Breast epithelium (tissue), 4 donors: Measurements from ENCODE around the gene ID1. TPM values are rescaled to one million over a fixed set of nuclear protein-coding genes. Genes with fewer than 3 reads are reported as not detected.

Experiments used
- DNase-seq, 2 donors: peaks; one replicate each; pipeline ENCODE4 v3.0.0-alpha.2; 2019; ENCODE audit warnings: low spot score in 2 of 2
- H3K27ac ChIP-seq, 2 donors: fragments of 200-600 bp; sonication (generic) in 1 of 2; one replicate each; pipeline ENCODE4 v1.5.1; 2016 to 2019; ENCODE audit warnings: mild to moderate bottlenecking in 1 of 2
- H3K27me3 ChIP-seq, 2 donors: fragments of 200-600 bp; sonication (generic) in 1 of 2; one replicate each; pipeline versions ENCODE4 v1.5.1 to v1.6.0; 2017 to 2019; ENCODE audit warnings: control low read depth in 1 of 2, mild to moderate bottlenecking in 1 of 2
- H3K36me3 ChIP-seq: fragments of 200-600 bp; one replicate; pipeline ENCODE4 v1.5.1; 2019
- H3K4me1 ChIP-seq, 2 donors: fragments of 200-600 bp; sonication (generic); one replicate each; pipeline ENCODE4 v1.5.1; 2016 to 2019; ENCODE audit warnings: control low read depth in 1 of 2
- H3K4me3 ChIP-seq, 3 donors: fragments of 200-600 bp; sonication (generic); 1 replicate in 2 of 3; 2 replicates in 1 of 3; pipeline ENCODE4 v1.5.1; 2016 to 2019; ENCODE audit warnings: mild to moderate bottlenecking in 3 of 3, moderate library complexity in 2 of 3
- H3K9me3 ChIP-seq, 2 donors: fragments of 200-600 bp; sonication (generic) in 1 of 2; one replicate each; pipeline ENCODE4 v1.5.1; 2016 to 2019; ENCODE audit warnings: control low read depth in 1 of 2
- POLR2A ChIP-seq: fragments of 450-650 bp; IDR thresholded peaks from one replicate; pipeline ENCODE4 v1.6.1; 2016; ENCODE audit warnings: antibody characterized with exemption, mild to moderate bottlenecking, moderate library complexity
- POLR2AphosphoS5 ChIP-seq, 3 donors: sonication (generic); formaldehyde crosslinking; IDR thresholded peaks; one replicate each; pipeline ENCODE4 v1.6.1; 2017; ENCODE audit warnings: antibody characterized with exemption in 3 of 3
- intact Hi-C: fragments of 100-400 bp; cut with DNase I; formaldehyde crosslinking; loops from one replicate; pipeline ENCODE4 v1.15.1; 2023; ENCODE audit warnings: low total_unique reads
- total RNA-seq, 3 donors: library from RNA; depleted of rRNA; stranded (reverse); fragments of >200 nt; gene quantifications; one replicate each; pipeline ENCODE4 v1.1.0, GENCODE V29; 2016
- TF ChIP-seq, protein P1 (sequence below), 3 donors: fragments of 450-650 bp; IDR thresholded peaks; one replicate each; pipeline ENCODE4 v1.5.1; 2016 to 2017; ENCODE audit warnings: antibody characterized with exemption in 3 of 3, mild to moderate bottlenecking in 3 of 3, moderate library complexity in 3 of 3

Gene ID1
- total RNA-seq, 3 donors from 2014 or later, result 156 to 407 (median 270) TPM

DNA sequence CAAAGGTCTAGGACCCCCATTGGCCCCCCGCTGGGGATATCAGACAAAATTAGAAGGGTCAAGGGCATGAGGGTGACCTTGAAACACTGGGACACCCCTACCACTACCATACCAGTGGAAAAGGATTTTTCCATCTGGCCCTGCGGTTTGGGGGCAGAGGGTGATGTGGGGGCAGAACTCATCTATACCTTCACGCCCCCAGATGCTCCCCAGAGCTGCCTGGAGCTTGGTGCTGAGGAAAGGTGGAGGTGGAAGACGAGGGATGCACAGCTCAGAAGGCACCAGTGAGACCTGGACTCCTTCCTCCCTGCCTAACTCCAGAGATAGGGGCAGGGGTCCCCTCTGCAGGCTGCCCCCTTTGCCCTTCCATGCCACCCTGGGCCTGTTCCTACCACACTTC lies 33.7 kb downstream of the ID1 start:
- peaks cover 0 to 17% of the 10 kb centered on the region in 2 donors for H3K27me3 ChIP-seq
- no peak overlapping the region for H3K27ac ChIP-seq
- H3K36me3 ChIP-seq, result no peaks in the 10 kb centered on the region
- no peak overlapping the region for H3K4me3 ChIP-seq
- H3K9me3 ChIP-seq, result no peaks in the 10 kb centered on the region
- TF ChIP-seq POLR2A, result no peak
- no peak for TF ChIP-seq POLR2AphosphoS5 (IDR thresholded peaks at IDR 0.05)
- TF ChIP-seq, protein P1, sequence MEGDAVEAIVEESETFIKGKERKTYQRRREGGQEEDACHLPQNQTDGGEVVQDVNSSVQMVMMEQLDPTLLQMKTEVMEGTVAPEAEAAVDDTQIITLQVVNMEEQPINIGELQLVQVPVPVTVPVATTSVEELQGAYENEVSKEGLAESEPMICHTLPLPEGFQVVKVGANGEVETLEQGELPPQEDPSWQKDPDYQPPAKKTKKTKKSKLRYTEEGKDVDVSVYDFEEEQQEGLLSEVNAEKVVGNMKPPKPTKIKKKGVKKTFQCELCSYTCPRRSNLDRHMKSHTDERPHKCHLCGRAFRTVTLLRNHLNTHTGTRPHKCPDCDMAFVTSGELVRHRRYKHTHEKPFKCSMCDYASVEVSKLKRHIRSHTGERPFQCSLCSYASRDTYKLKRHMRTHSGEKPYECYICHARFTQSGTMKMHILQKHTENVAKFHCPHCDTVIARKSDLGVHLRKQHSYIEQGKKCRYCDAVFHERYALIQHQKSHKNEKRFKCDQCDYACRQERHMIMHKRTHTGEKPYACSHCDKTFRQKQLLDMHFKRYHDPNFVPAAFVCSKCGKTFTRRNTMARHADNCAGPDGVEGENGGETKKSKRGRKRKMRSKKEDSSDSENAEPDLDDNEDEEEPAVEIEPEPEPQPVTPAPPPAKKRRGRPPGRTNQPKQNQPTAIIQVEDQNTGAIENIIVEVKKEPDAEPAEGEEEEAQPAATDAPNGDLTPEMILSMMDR (IDR thresholded peaks at IDR 0.05), result no peak
- DNase-seq, result no peak
- no peaks in the 10 kb centered on the region for H3K4me1 ChIP-seq
- intact Hi-C loops, result loop anchor here (1.0 kb wide), 1 partner anchor 23 kb away; no protein-coding TSS in a partner anchor

DNA sequence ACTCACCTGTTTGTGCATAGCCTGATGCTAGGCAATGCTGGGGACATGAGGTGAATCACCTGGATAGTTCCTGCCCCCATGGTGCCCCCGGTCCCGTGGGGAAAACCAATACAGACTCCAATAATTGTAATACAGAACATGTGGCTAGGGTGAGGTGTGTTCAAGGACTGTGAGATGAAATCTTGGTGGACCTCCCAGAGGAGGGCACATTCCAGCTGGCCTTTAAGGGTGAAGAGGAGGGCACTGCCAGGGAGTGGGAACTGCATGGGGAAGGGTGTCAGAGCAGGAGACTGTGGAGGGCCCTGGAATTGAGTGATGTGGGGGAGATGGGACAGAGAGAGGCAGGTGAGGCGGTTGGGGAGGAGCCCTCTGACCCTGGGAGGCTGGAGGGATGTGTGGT lies 35.2 kb downstream of the ID1 start:
- Histone ChIP-seq H3K36me3 (no peaks in the 10 kb centered on the region), H3K27ac (no peak overlapping the region), H3K27me3 (peaks cover 0 to 17% of the 10 kb centered on the region in 2 donors), H3K4me3 (no peak overlapping the region), H3K4me1 (no peaks in the 10 kb centered on the region), H3K9me3 (no peaks in the 10 kb centered on the region)
- DNase-seq, result no peak
- TF ChIP-seq POLR2A (no peak), POLR2AphosphoS5 (IDR thresholded peaks at IDR 0.05) (no peak)
- TF ChIP-seq, protein P1 (IDR thresholded peaks at IDR 0.05), result no peak
- intact Hi-C loops, result no loop called here

DNA sequence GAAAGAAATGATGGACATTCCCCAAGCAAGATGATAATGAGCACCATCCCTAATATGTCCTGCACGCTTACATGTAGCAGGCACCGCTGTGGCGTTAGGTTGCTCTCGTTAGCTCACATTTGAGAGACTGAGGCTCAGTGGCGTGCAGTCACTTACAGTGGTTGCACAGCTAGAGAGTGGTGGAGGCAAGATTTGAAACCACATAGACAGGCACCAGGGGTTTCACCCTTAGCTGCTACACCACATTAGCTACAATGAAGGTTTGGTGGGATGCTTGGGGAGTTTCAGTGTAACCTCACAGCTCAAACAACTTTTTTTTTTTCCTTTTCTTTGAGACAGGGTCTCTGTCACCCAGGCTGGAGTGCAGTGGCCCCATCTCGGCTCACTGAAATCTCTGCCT lies 36.3 kb downstream of the ID1 start:
- no peak for DNase-seq
- no peaks in the 10 kb centered on the region for H3K9me3 ChIP-seq
- H3K4me1 ChIP-seq, result no peaks in the 10 kb centered on the region
- intact Hi-C loops, result no loop called here
- H3K27me3 ChIP-seq, result peaks cover 0 to 17% of the 10 kb centered on the region in 2 donors
- no peak overlapping the region for H3K27ac ChIP-seq
- H3K4me3 ChIP-seq, result no peak overlapping the region
- TF ChIP-seq, protein P1 (IDR thresholded peaks at IDR 0.05), result no peak
- TF ChIP-seq POLR2A, result no peak
- TF ChIP-seq POLR2AphosphoS5 (IDR thresholded peaks at IDR 0.05), result no peak
- H3K36me3 ChIP-seq, result no peaks in the 10 kb centered on the region

DNA sequence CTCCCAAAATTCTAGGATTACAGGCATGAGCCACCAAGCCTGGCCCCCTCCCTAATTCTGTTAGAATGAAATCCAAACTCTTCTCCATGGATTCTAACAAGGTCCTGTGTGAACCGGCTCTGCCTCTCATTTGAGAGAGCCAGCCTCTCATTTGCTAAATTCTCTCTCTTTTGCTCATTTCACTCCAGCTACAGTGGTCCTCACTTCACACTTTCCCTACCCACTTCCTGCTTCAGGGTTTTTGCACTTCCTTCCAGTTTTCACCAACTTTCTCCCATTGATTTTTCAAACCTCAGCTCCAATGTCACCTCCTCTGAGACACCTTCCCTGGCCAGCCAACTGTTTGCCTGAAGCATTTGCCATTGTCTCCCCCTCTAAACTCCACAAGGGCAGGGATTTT lies 37.7 kb downstream of the ID1 start:
- Histone ChIP-seq H3K27me3 (peaks cover 0 to 11% of the 10 kb centered on the region in 2 donors), H3K27ac (no peak overlapping the region), H3K9me3 (no peaks in the 10 kb centered on the region), H3K4me3 (no peak overlapping the region), H3K36me3 (no peaks in the 10 kb centered on the region), H3K4me1 (no peaks in the 10 kb centered on the region)
- TF ChIP-seq, protein P1 (IDR thresholded peaks at IDR 0.05), result no peak
- no peak for TF ChIP-seq POLR2A
- no peak for TF ChIP-seq POLR2AphosphoS5 (IDR thresholded peaks at IDR 0.05)
- no peak for DNase-seq
- intact Hi-C loops, result no loop called here

DNA sequence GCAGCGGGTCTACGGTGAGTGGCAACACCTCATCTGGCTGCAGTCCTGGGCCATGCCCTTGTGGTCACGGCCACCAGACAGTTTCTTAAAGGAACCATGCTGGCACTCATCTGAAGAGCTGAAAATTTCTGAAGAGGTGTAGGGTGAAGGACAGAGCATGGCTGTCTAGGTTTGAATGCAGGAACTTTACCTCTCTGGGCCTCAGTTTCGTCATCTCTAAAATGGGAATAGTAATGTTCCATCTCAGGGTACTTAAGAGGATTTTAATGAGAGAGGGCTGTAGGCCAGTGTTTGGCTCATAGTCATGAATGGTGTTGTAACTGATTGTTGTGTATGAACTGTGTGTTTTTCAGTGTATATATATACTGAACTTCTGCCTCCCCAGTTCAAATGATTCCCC lies 38.4 kb downstream of the ID1 start:
- Histone ChIP-seq H3K27ac (no peak overlapping the region), H3K4me3 (no peak overlapping the region)

More for the DNA sequence above, 38.4 kb downstream of the ID1 start:
- Histone ChIP-seq H3K27me3 (peaks cover 0 to 6% of the 10 kb centered on the region in 2 donors), H3K36me3 (no peaks in the 10 kb centered on the region), H3K4me1 (no peaks in the 10 kb centered on the region), H3K9me3 (no peaks in the 10 kb centered on the region)
- DNase-seq, result no peak
- TF ChIP-seq, protein P1 (IDR thresholded peaks at IDR 0.05), result no peak
- TF ChIP-seq POLR2A, result no peak
- TF ChIP-seq POLR2AphosphoS5 (IDR thresholded peaks at IDR 0.05), result no peak
- intact Hi-C loops, result no loop called here
